ENCODE data around the gene ANKRD52.

The ANKRD52 gene

GRCh38 chr12:56224102-56224701, 34.0 kb downstream of the ANKRD52 start, which contains the start of gene NABP2:
Gene NABP2 (plus strand): TSS chr12:56224342. CDS start chr12:56224857, 515 bp downstream.
- peak; percentile 95 for DNase-seq
- H3K36me3 Mint-ChIP-seq (ENCODE audit: low read depth) = peaks cover 4% of the 10 kb centered on the region
- peak within 1 kb of the TSS; percentile 94 for H3K27ac Mint-ChIP-seq
- peak; percentile 82 for TF ChIP-seq CTCF (IDR thresholded peaks at IDR 0.05)
- peak within 1 kb of the TSS; percentile 82 for H3K4me3 Mint-ChIP-seq
- peaks cover 49% of the 10 kb centered on the region for H3K4me1 Mint-ChIP-seq
- no peaks in the 10 kb centered on the region for H3K27me3 Mint-ChIP-seq (ENCODE audit: low read depth, poor library complexity)
- no peaks in the 10 kb centered on the region for H3K9me3 Mint-ChIP-seq

GRCh38 chr12:56223571-56224101, 34.5 kb downstream of the ANKRD52 start:
- H3K9me3 Mint-ChIP-seq = no peaks in the 10 kb centered on the region
- H3K4me3 Mint-ChIP-seq = peak overlapping the region; percentile 70
- no peak for DNase-seq
- TF ChIP-seq CTCF (IDR thresholded peaks at IDR 0.05) = no peak
- no peaks in the 10 kb centered on the region for H3K27me3 Mint-ChIP-seq (ENCODE audit: low read depth, poor library complexity)
- peaks cover 4% of the 10 kb centered on the region for H3K36me3 Mint-ChIP-seq (ENCODE audit: low read depth)
- peak overlapping the region; percentile 94 for H3K27ac Mint-ChIP-seq
- peaks cover 49% of the 10 kb centered on the region for H3K4me1 Mint-ChIP-seq

DNA sequence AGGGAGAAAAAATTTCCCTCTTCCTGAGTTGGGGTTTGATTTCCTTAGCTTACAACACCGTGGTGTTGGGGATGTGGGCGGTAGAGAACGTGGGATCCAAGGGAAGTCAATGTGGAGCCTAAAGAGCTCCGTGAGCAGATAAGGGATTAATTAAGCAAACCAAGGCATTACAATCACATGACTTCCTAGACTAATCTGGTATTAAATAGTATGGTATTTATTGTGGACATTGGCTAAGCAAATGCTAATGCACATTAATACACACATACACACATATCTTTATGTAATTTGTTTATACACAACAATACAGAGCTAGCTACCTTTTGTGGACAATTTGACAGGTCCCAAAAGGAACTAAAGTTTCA, 35.7 kb downstream of the ANKRD52 start:
- TF ChIP-seq CTCF (IDR thresholded peaks at IDR 0.05) = no peak
- Mint-ChIP-seq H3K27me3 (ENCODE audit: low read depth, poor library complexity) (no peaks in the 10 kb centered on the region), H3K36me3 (ENCODE audit: low read depth) (peaks cover 7% of the 10 kb centered on the region), H3K4me3 (peak overlapping the region; percentile 96), H3K9me3 (peaks cover under 1% of the 10 kb centered on the region), H3K4me1 (peaks cover 49% of the 10 kb centered on the region), H3K27ac (peak overlapping the region; percentile 99)
- no peak for DNase-seq

GRCh38 chr12:56221757-56222530, 36.2 kb downstream of the ANKRD52 start, which contains the start of gene RNF41:
Gene RNF41 (minus strand): TSS chr12:56221922. CDS start chr12:56214047, 7,875 bp downstream.
- Mint-ChIP-seq H3K4me3 (peak within 1 kb of the TSS; percentile 96), H3K27me3 (ENCODE audit: low read depth, poor library complexity) (no peaks in the 10 kb centered on the region), H3K9me3 (peaks cover 6% of the 10 kb centered on the region), H3K36me3 (ENCODE audit: low read depth) (peaks cover 13% of the 10 kb centered on the region), H3K27ac (peak within 1 kb of the TSS; percentile 99), H3K4me1 (peaks cover 49% of the 10 kb centered on the region)
- TF ChIP-seq CTCF (IDR thresholded peaks at IDR 0.05) = no peak
- DNase-seq = peak; percentile 98

GRCh38 chr12:56221232-56221756, 36.9 kb downstream of the ANKRD52 start:
- peak overlapping the region; percentile 99 for H3K27ac Mint-ChIP-seq
- peaks cover 19% of the 10 kb centered on the region for H3K36me3 Mint-ChIP-seq (ENCODE audit: low read depth)
- H3K9me3 Mint-ChIP-seq = peaks cover 11% of the 10 kb centered on the region
- peaks cover 49% of the 10 kb centered on the region for H3K4me1 Mint-ChIP-seq
- TF ChIP-seq CTCF (IDR thresholded peaks at IDR 0.05) = no peak
- H3K27me3 Mint-ChIP-seq (ENCODE audit: low read depth, poor library complexity) = no peaks in the 10 kb centered on the region
- peak overlapping the region; percentile 96 for H3K4me3 Mint-ChIP-seq
- peak; percentile 65 for DNase-seq
